GM12873 (cell line): ENCODE results near the gene PRRT1B.

ENCODE experiments used
- CTCF ChIP-seq: IDR thresholded peaks from 2 replicates; pipeline ENCODE4 v1.5.1; 2012; ENCODE audit warnings: low read depth, mild to moderate bottlenecking, moderate library complexity, low read length, control low read depth; ENCODE audit not compliant: insufficient read depth; ENCODE audit errors: missing control alignments

Gene PRRT1B

GRCh38 chr9:131557855-131558548, 12.7 kb downstream of the PRRT1B start:
- no peak for TF ChIP-seq CTCF

GRCh38 chr9:131559421-131560000, 14.2 kb downstream of the PRRT1B start:
- TF ChIP-seq CTCF: no peak

- TF ChIP-seq CTCF: no peak
Observed at GRCh38 chr9:131562032-131562959, 17.0 kb downstream of the PRRT1B start.

- TF ChIP-seq CTCF: no peak
Observed at GRCh38 chr9:131565369-131565768, 20.0 kb downstream of the PRRT1B start.

GRCh38 chr9:131566158-131566557, 20.8 kb downstream of the PRRT1B start:
- TF ChIP-seq CTCF: no peak

GRCh38 chr9:131567910-131568309, 22.6 kb downstream of the PRRT1B start:
- no peak for TF ChIP-seq CTCF
